ENCODE results near the gene EIF2A.
"Not testable (repeated sequence)": the region's sequence is repeated elsewhere in the genome, so short reads cannot be mapped to it uniquely, and the experiment has no call there.

GRCh38 chr3:150622955-150623354, 76.4 kb downstream of the EIF2A start:
- not testable (repeated sequence) for TF ChIP-seq CTCF, POLR2A (IDR thresholded peaks at IDR 0.05)
